ENCODE results near the gene CADPS2. TPM values are rescaled to one million over a fixed set of nuclear protein-coding genes. Genes with fewer than 3 reads are reported as not detected.

CADPS2 gene
- total and polyA plus RNA-seq, 2 donors (not counting 1 experiment from before 2014, with no cell fraction given) = not detected

- no peaks in the 10 kb centered on the region for H3K4me1 ChIP-seq (ENCODE audit: control insufficient read depth in 2 of 2, insufficient read depth in 2 of 2, low read length in 2 of 2)
- H3K36me3 ChIP-seq (replicated peaks in 1 of 2; ENCODE audit: control extremely low read depth in 1 of 2, control insufficient read depth in 1 of 2, extremely low read depth in 1 of 2, insufficient read depth in 2 of 2, low read length in 1 of 2) = no peaks in the 10 kb centered on the region
- POLR2A ChIA-PET = no interaction called here
- no peaks in the 10 kb centered on the region for H4K20me1 ChIP-seq (ENCODE audit: control insufficient read depth, insufficient read depth, low read length, poor library complexity, severe bottlenecking)
- no peak overlapping the region for H3K9ac ChIP-seq (ENCODE audit: low read length)
- peaks cover 64% of the 10 kb centered on the region for H3K27me3 Mint-ChIP-seq
- no peaks in the 10 kb centered on the region for H3K4me1 Mint-ChIP-seq
- ATAC-seq (ENCODE audit: low read depth) (no peak), DNase-seq (no peak)
- no peak for TF ChIP-seq CTCF (IDR thresholded peaks at IDR 0.05)
- TF ChIP-seq EZH2 (IDR thresholded peaks at IDR 0.05; ENCODE audit: borderline replicate concordance, insufficient read depth, low read depth, low read length, poor library complexity, severe bottlenecking) = no peak
- intact Hi-C loops (cut with micrococcal nuclease) = no loop called here
- H3K9me3 ChIP-seq (ENCODE audit: control extremely low read depth in 1 of 3, control insufficient read depth in 2 of 3, insufficient read depth in 1 of 3, low read length in 2 of 3) = peaks cover 0 to 25% (median 0%) of the 10 kb centered on the region in 3 donors
- CTCF ChIA-PET = no interaction called here
- 19% methylated on average over 32 of the region's 32 CpGs for WGBS (ENCODE audit: insufficient coverage)
- H3K4me2 ChIP-seq (replicated peaks; ENCODE audit: low read depth, low read length, poor library complexity, severe bottlenecking) = no peak overlapping the region
- no peaks in the 10 kb centered on the region for H3K79me2 ChIP-seq (ENCODE audit: control insufficient read depth, insufficient read depth, low read length)
- no peak overlapping the region for H3K27ac ChIP-seq (ENCODE audit: low read length in 2 of 2)
- no peaks in the 10 kb centered on the region for H3K9me3 Mint-ChIP-seq (ENCODE audit: insufficient read depth)
- H3K4me3 Mint-ChIP-seq = no peak overlapping the region
- no peak overlapping the region for H2AFZ ChIP-seq (ENCODE audit: insufficient read depth, low read depth, low read length, poor library complexity, severe bottlenecking)
- H3K27ac Mint-ChIP-seq = no peak overlapping the region
- H3K27me3 ChIP-seq (replicated peaks in 1 of 4; ENCODE audit: control extremely low read depth in 1 of 4, control insufficient read depth in 3 of 4, insufficient read depth in 4 of 4, low read length in 3 of 4) = peaks cover 0 to 56% (median 33%) of the 10 kb centered on the region in 4 experiments
- H3K4me3 ChIP-seq (ENCODE audit: control extremely low read depth in 1 of 5, extremely low read depth in 1 of 5, insufficient read depth in 1 of 5, low read depth in 2 of 5, low read length in 4 of 5) = no peak overlapping the region
Observed at GRCh38 chr7:122299624-122300210, 586.5 kb downstream of the CADPS2 start.

GRCh38 chr7:122298618-122299017 is 587.6 kb downstream of the CADPS2 start:
- POLR2A ChIA-PET = no interaction called here
- H3K27ac ChIP-seq (ENCODE audit: low read length in 2 of 2) = no peak overlapping the region
- no peaks in the 10 kb centered on the region for H3K36me3 ChIP-seq (replicated peaks in 1 of 2; ENCODE audit: control extremely low read depth in 1 of 2, control insufficient read depth in 1 of 2, extremely low read depth in 1 of 2, insufficient read depth in 2 of 2, low read length in 1 of 2)
- H3K9me3 ChIP-seq (ENCODE audit: control extremely low read depth in 1 of 3, control insufficient read depth in 2 of 3, insufficient read depth in 1 of 3, low read length in 2 of 3) = peaks cover 0 to 15% (median 0%) of the 10 kb centered on the region in 3 donors
- Mint-ChIP-seq H3K9me3 (ENCODE audit: insufficient read depth) (no peaks in the 10 kb centered on the region), H3K27ac (no peak overlapping the region), H3K27me3 (peaks cover 60% of the 10 kb centered on the region), H3K4me3 (no peak overlapping the region), H3K4me1 (no peaks in the 10 kb centered on the region)
- no peaks in the 10 kb centered on the region for H3K4me1 ChIP-seq (ENCODE audit: control insufficient read depth in 2 of 2, insufficient read depth in 2 of 2, low read length in 2 of 2)
- no peaks in the 10 kb centered on the region for H3K79me2 ChIP-seq (ENCODE audit: control insufficient read depth, insufficient read depth, low read length)
- TF ChIP-seq CTCF (IDR thresholded peaks at IDR 0.05) (no peak), EZH2 (IDR thresholded peaks at IDR 0.05; ENCODE audit: borderline replicate concordance, insufficient read depth, low read depth, low read length, poor library complexity, severe bottlenecking) (no peak)
- H4K20me1 ChIP-seq (ENCODE audit: control insufficient read depth, insufficient read depth, low read length, poor library complexity, severe bottlenecking) = no peaks in the 10 kb centered on the region
- ATAC-seq (ENCODE audit: low read depth) (no peak), DNase-seq (no peak)
- H3K4me3 ChIP-seq (ENCODE audit: control extremely low read depth in 1 of 5, extremely low read depth in 1 of 5, insufficient read depth in 1 of 5, low read depth in 2 of 5, low read length in 4 of 5) = no peak overlapping the region
- H3K27me3 ChIP-seq (replicated peaks in 1 of 4; ENCODE audit: control extremely low read depth in 1 of 4, control insufficient read depth in 3 of 4, insufficient read depth in 4 of 4, low read length in 3 of 4) = peaks cover 0 to 47% (median 28%) of the 10 kb centered on the region in 4 experiments
- no peak overlapping the region for H3K4me2 ChIP-seq (replicated peaks; ENCODE audit: low read depth, low read length, poor library complexity, severe bottlenecking)
- no peak overlapping the region for H3K9ac ChIP-seq (ENCODE audit: low read length)
- WGBS (ENCODE audit: insufficient coverage) = 88% methylated on average over 1 of the region's 2 CpGs
- CTCF ChIA-PET = no interaction called here
- intact Hi-C loops (cut with micrococcal nuclease) = no loop called here
- H2AFZ ChIP-seq (ENCODE audit: insufficient read depth, low read depth, low read length, poor library complexity, severe bottlenecking) = no peak overlapping the region
